Stimulated activated CD4-positive, alpha-beta T cell treated with anti-CD3 and anti-CD28 coated beads, Interleukin-2, amount 100 ng/mL, for 4 hours (primary cell): Measurements from ENCODE around the gene VEGFB.

Experiments used
- DNase-seq: peaks from one replicate; pipeline ENCODE4 v3.0.0-alpha.2; 2020; ENCODE audit warnings: low read depth

Gene VEGFB

GRCh38 chr11:64233913-64234586 is at the start of gene VEGFB:
Gene VEGFB (plus strand): TSS chr11:64234584. CDS start chr11:64234834, 250 bp downstream.
- peak; percentile 69 for DNase-seq

GRCh38 chr11:64185175-64185692 is 49.1 kb upstream of the VEGFB start:
- DNase-seq = no peak

GRCh38 chr11:64185693-64186491 is 48.5 kb upstream of the VEGFB start, which contains the start of gene STIP1:
Gene STIP1 (plus strand): TSS chr11:64186171. CDS start chr11:64186262, 91 bp downstream.
- DNase-seq = peak; percentile 99

- DNase-seq = no peak
These were observed 47.8 kb upstream of the VEGFB start for GRCh38 chr11:64186492-64187165.

- DNase-seq = no peak
These were observed 42.0 kb upstream of the VEGFB start for GRCh38 chr11:64192434-64192833.

GRCh38 chr11:64196626-64197025 is 37.8 kb upstream of the VEGFB start:
- DNase-seq = no peak

GRCh38 chr11:64198511-64198910 is 35.9 kb upstream of the VEGFB start:
- DNase-seq = no peak

GRCh38 chr11:64201543-64201942 is 32.8 kb upstream of the VEGFB start:
- DNase-seq = no peak

GRCh38 chr11:64202992-64203391 is 31.4 kb upstream of the VEGFB start:
- no peak for DNase-seq

- DNase-seq = no peak
These were observed 30.8 kb upstream of the VEGFB start for GRCh38 chr11:64203421-64204079.

GRCh38 chr11:64204080-64204440 is 30.3 kb upstream of the VEGFB start:
- DNase-seq = no peak

- peak; percentile 74 for DNase-seq
These were observed 29.9 kb upstream of the VEGFB start for GRCh38 chr11:64204464-64204989.

- peak; percentile 73 for DNase-seq
These were observed 27.7 kb upstream of the VEGFB start, which contains the start of gene FERMT3 for GRCh38 chr11:64206457-64207255. Gene FERMT3 (plus strand): TSS chr11:64206721. CDS start chr11:64207365, 644 bp downstream.

- peak; percentile 82 for DNase-seq
These were observed 26.9 kb upstream of the VEGFB start for GRCh38 chr11:64207256-64208085.

GRCh38 chr11:64208086-64208795 is 26.1 kb upstream of the VEGFB start:
- DNase-seq = no peak

GRCh38 chr11:64208796-64209562 is 25.4 kb upstream of the VEGFB start:
- no peak for DNase-seq

- DNase-seq = no peak
These were observed 24.9 kb upstream of the VEGFB start for GRCh38 chr11:64209563-64209843.

GRCh38 chr11:64210301-64211020 is 23.9 kb upstream of the VEGFB start:
- DNase-seq = no peak
